Measurements from ENCODE around the gene MAN1C1. TPM values are rescaled to one million over a fixed set of nuclear protein-coding genes. Genes with fewer than 3 reads are reported as not detected.

MAN1C1 gene
- total and polyA plus RNA-seq, 9 of the 15 experiments (the other 6 are each of a cell fraction or from before 2014, with no cell fraction given) = 0.04 to 0.44 (median 0.10) TPM; not detected in 3

GRCh38 chr1:25613091-25613490 is 3.5 kb upstream of the MAN1C1 start:
- no peak for DNase-seq (ENCODE audit: extremely low read depth in 1 of 4, low spot score in 3 of 4)
- H2AFZ ChIP-seq (ENCODE audit: low read depth, low read length) = no peak overlapping the region
- no TSS peak for BruUV-seq (replicated peaks)
- no peak for FAIRE-seq
- POLR2A ChIA-PET = no interaction called here
- WGBS (ENCODE audit: insufficient coverage, low coverage, missing lambda C conversion rate) = 2% methylated on average over 3 of the region's 3 CpGs
- intact Hi-C loops (cut with micrococcal nuclease) = no loop called here
- H3K4me2 ChIP-seq (ENCODE audit: insufficient read depth, low read length) = no peak overlapping the region
- in situ Hi-C loops (cut with MboI) = loop anchor here (5.0 to 10.0 kb wide), 2 partner anchors 184 to 392 kb away; no protein-coding TSS in a partner anchor
- H3K27me3 ChIP-seq (ENCODE audit: control insufficient read depth in 2 of 2, insufficient read depth in 2 of 2, low read length in 2 of 2) = peaks cover 24 to 56% of the 10 kb centered on the region in 2 experiments
- peaks cover 2 to 28% of the 10 kb centered on the region in 2 experiments; a peak in 3 of 5 replicates for H3K4me1 ChIP-seq (replicated peaks in 1 of 2; ENCODE audit: control insufficient read depth in 2 of 2, insufficient read depth in 2 of 2, low read length in 2 of 2)
- H3K27ac ChIP-seq (ENCODE audit: extremely low read depth, low read depth, low read length) = no peak overlapping the region
- H3K79me2 ChIP-seq (ENCODE audit: control insufficient read depth, insufficient read depth, low read length) = no peaks in the 10 kb centered on the region
- H3K9me1 ChIP-seq (ENCODE audit: control insufficient read depth, insufficient read depth, low read length) = no peaks in the 10 kb centered on the region
- no peak for ATAC-seq
- CTCF ChIA-PET (ENCODE audit: low intra/inter-chr PET ratio) = no interaction called here
- no peaks in the 10 kb centered on the region for H3K36me3 ChIP-seq (ENCODE audit: control insufficient read depth, insufficient read depth, low read length)
- H3K9ac ChIP-seq (ENCODE audit: insufficient read depth in 1 of 2, low read depth in 2 of 2, low read length in 2 of 2) = no peak overlapping the region
- H4K20me1 ChIP-seq (replicated peaks; ENCODE audit: control insufficient read depth, insufficient read depth, low read length) = peaks cover 2% of the 10 kb centered on the region; the same call in 1 of the 2 replicates
- no peaks in the 10 kb centered on the region for H3K9me3 ChIP-seq (replicated peaks; ENCODE audit: control insufficient read depth, insufficient read depth, low read depth, low read length)
- no peak overlapping the region for H3K4me3 ChIP-seq
- no peak for TF ChIP-seq SP2 (IDR thresholded peaks at IDR 0.05; ENCODE audit: extremely low read depth, low read depth, low read length, poor library complexity, severe bottlenecking)
- TF ChIP-seq MECOM (CRISPR knock-in tag; IDR thresholded peaks at IDR 0.05) = no peak
- no peak for TF ChIP-seq RNF219 (CRISPR knock-in tag; IDR thresholded peaks at IDR 0.05)
- TF ChIP-seq KDM4B (IDR thresholded peaks at IDR 0.05; ENCODE audit: borderline replicate concordance in 2 of 2, low read depth in 1 of 2) = no peak
- no peak for TF ChIP-seq ZNF589 (CRISPR knock-in tag; IDR thresholded peaks at IDR 0.05; ENCODE audit: low read depth)
- TF ChIP-seq ZEB2 (IDR thresholded peaks at IDR 0.05) = no peak
- no peak for TF ChIP-seq TRIM28 (IDR thresholded peaks at IDR 0.05)
- no peak for TF ChIP-seq E2F5 (CRISPR knock-in tag; IDR thresholded peaks at IDR 0.05)
- no peak for TF ChIP-seq RFX5 (IDR thresholded peaks at IDR 0.05; ENCODE audit: low read depth, low read length)
- TF ChIP-seq NBN (IDR thresholded peaks at IDR 0.05; ENCODE audit: low read depth) = no peak
- TF ChIP-seq FOXO4 (CRISPR knock-in tag; IDR thresholded peaks at IDR 0.05) = no peak
- TF ChIP-seq CSDE1 (IDR thresholded peaks at IDR 0.05) = no peak
- TF ChIP-seq ZNF347 (CRISPR knock-in tag; IDR thresholded peaks at IDR 0.05; ENCODE audit: low read depth) = no peak
- TF ChIP-seq BCOR (IDR thresholded peaks at IDR 0.05) = no peak
- no peak for TF ChIP-seq ESRRB (CRISPR knock-in tag; IDR thresholded peaks at IDR 0.05; ENCODE audit: borderline replicate concordance)
- no peak for TF ChIP-seq KLF13 (tag; IDR thresholded peaks at IDR 0.05; ENCODE audit: borderline replicate concordance, low read depth)
- TF ChIP-seq GABPB1 (CRISPR knock-in tag; IDR thresholded peaks at IDR 0.05) = no peak
- TF ChIP-seq ZFP30 (CRISPR knock-in tag; IDR thresholded peaks at IDR 0.05; ENCODE audit: borderline replicate concordance) = no peak
